ENCODE measurements around the gene ARMC5.

- TF ChIP-seq CTCF (IDR thresholded peaks at IDR 0.05): no peak
- no peak for TF ChIP-seq POLR2A (IDR thresholded peaks at IDR 0.05)
Observed at GRCh38 chr16:31439519-31439918, 19.8 kb upstream of the ARMC5 start.
